ENCODE results near the gene CASZ1.

GRCh38 chr1:10674700-10675609 is 121.5 kb downstream of the CASZ1 start:
- TF ChIP-seq CTCF (IDR thresholded peaks at IDR 0.05) (no peak), POLR2A (IDR thresholded peaks at IDR 0.05) (no peak), EP300 (IDR thresholded peaks at IDR 0.05) (no peak)
